Panc1 (cell line): ENCODE results near the gene B9D1. TPM values are rescaled to one million over a fixed set of nuclear protein-coding genes. Genes with fewer than 3 reads are reported as not detected.

Source experiments
- ATAC-seq: fragments of 200-7000 bp; cut with Tn5 transposase; 2 replicates; pipeline ENCODE4 v1.9.1; 2020; ENCODE audit warnings: mild to moderate bottlenecking, moderate library complexity
- BruUV-seq: library from RNA; stranded (reverse); fragments of 400-500 nt; replicated peaks from 2 replicates; lab custom pipeline; 2021; lab: Mats Ljungman, UMichigan
- CTCF ChIA-PET: fragments of 300-600 bp; sonication (Branson Sonifier 250); formaldehyde crosslinking; loops from one replicate; lab custom pipeline; 2022; ENCODE audit warnings: antibody characterized with exemption; lab: Charles Lee
- POLR2A ChIA-PET: fragments of 300-600 bp; sonication (Branson Sonifier 250); formaldehyde crosslinking; loops from one replicate; lab custom pipeline; 2022; ENCODE audit warnings: antibody characterized with exemption; lab: Charles Lee
- DNase-seq: peaks from one replicate; pipeline ENCODE4 v3.0.0-alpha.2; 2010; ENCODE audit warnings: low read depth, low spot score
- H3K27ac ChIP-seq: 2 replicates; pipeline ENCODE4 v1.5.1; 2011; ENCODE audit warnings: mild to moderate bottlenecking, low read length, inconsistent platforms
- H3K27me3 ChIP-seq: fragments of 200-500 bp; sonication (Bioruptor generic); 2 replicates; pipeline ENCODE4 v1.6.0; 2014; ENCODE audit warnings: low read length, inconsistent platforms; ENCODE audit not compliant: control insufficient read depth, insufficient read depth
- H3K36me3 ChIP-seq: fragments of 200-500 bp; sonication (Bioruptor generic); 2 replicates; pipeline ENCODE4 v1.5.1; 2014; ENCODE audit warnings: inconsistent platforms, mild to moderate bottlenecking, low read length, moderate library complexity; ENCODE audit not compliant: control insufficient read depth, insufficient read depth
- H3K4me1 ChIP-seq: 2 replicates; pipeline ENCODE4 v1.5.1; 2011; ENCODE audit warnings: inconsistent platforms, mild to moderate bottlenecking, low read length, moderate library complexity; ENCODE audit not compliant: control insufficient read depth, insufficient read depth
- H3K4me3 ChIP-seq, 2 experiments: 2 replicates each; pipeline ENCODE4 v1.5.1; 2011 to 2012; ENCODE audit warnings: low read depth in 2 of 2, low read length in 2 of 2, mild to moderate bottlenecking in 2 of 2, inconsistent platforms in 1 of 2, moderate library complexity in 1 of 2
- H3K9me3 ChIP-seq: fragments of 200-500 bp; sonication (Bioruptor generic); 2 replicates; pipeline ENCODE4 v1.5.1; 2014; ENCODE audit warnings: low read depth, mild to moderate bottlenecking, inconsistent platforms, low read length, moderate library complexity; ENCODE audit not compliant: control insufficient read depth, insufficient read depth
- CTCF ChIP-seq: fragments of 450-650 bp; IDR thresholded peaks from 2 replicates; pipeline ENCODE4 v1.5.1; 2017; ENCODE audit warnings: mild to moderate bottlenecking
- POLR2AphosphoS5 ChIP-seq: IDR thresholded peaks from 2 replicates; pipeline ENCODE4 v1.6.1; 2012; ENCODE audit warnings: mild to moderate bottlenecking, low read depth, low read length, moderate library complexity
- REST ChIP-seq, 2 experiments: IDR thresholded peaks; 2 replicates each; pipeline ENCODE4 v1.6.1; 2011 to 2012; ENCODE audit warnings: low read depth in 2 of 2, control low read depth in 1 of 2, low read length in 1 of 2, mild to moderate bottlenecking in 1 of 2, moderate library complexity in 1 of 2; ENCODE audit not compliant: insufficient read depth in 1 of 2
- SIN3A ChIP-seq: IDR thresholded peaks from 2 replicates; pipeline ENCODE4 v1.6.1; 2012; ENCODE audit warnings: low read depth, mild to moderate bottlenecking, low read length, moderate library complexity, borderline replicate concordance; ENCODE audit not compliant: insufficient read depth
- TCF7L2 ChIP-seq: IDR thresholded peaks from 2 replicates; pipeline ENCODE4 v1.6.1; 2011; ENCODE audit warnings: mild to moderate bottlenecking, low read depth, low read length, inconsistent platforms
- in situ Hi-C: cut with HindIII; loops from 2 replicates; pipeline ENCODE4 v1.10.0; 2016; ENCODE audit warnings: low sequenced_read_pairs, low pct_unique_long_range_greater_than_20kb
- intact Hi-C: fragments of 100-400 bp; cut with micrococcal nuclease; formaldehyde crosslinking; loops from one replicate; pipeline ENCODE4 v1.10.0; 2022; ENCODE audit not compliant: unreplicated experiment
- total RNA-seq: library from RNA; stranded (reverse); gene quantifications from one replicate; pipeline ENCODE4 v1.2.1, GENCODE V29; 2021; ENCODE audit not compliant: unreplicated experiment

Gene B9D1
- total RNA-seq, 1 experiment from 2014 or later = 19.1 TPM

GRCh38 chr17:19369107-19369778, 6.7 kb upstream of the B9D1 start:
- Histone ChIP-seq H3K9me3 (no peaks in the 10 kb centered on the region), H3K4me3 (no peak overlapping the region), H3K4me1 (no peaks in the 10 kb centered on the region; the same call in 1 of the 2 replicates), H3K36me3 (no peaks in the 10 kb centered on the region), H3K27me3 (no peaks in the 10 kb centered on the region), H3K27ac (no peak overlapping the region)
- DNase-seq (no peak), ATAC-seq (no peak)
- TF ChIP-seq POLR2AphosphoS5 = no peak
- TF ChIP-seq REST (IDR thresholded peaks at IDR 0.05; ENCODE audit: insufficient read depth in 1 of 2, low read depth in 2 of 2, low read length in 1 of 2) = no peak
- TF ChIP-seq TCF7L2 = no peak
- no peak for TF ChIP-seq CTCF
- TF ChIP-seq SIN3A = no peak
- ChIA-PET POLR2A (interaction anchor here (0.6 kb wide), 1 partner anchor 394 kb away, joined by 5 read pairs; no protein-coding TSS in a partner anchor), CTCF (no interaction called here)
- BruUV-seq = no TSS peak
- in situ Hi-C loops (no loop called here), intact Hi-C loops (no loop called here)

GRCh38 chr17:19368229-19368628, 5.7 kb upstream of the B9D1 start:
- intact Hi-C loops = no loop called here
- ChIA-PET POLR2A (no interaction called here), CTCF (no interaction called here)
- Histone ChIP-seq H3K4me1 (peaks cover under 1% of the 10 kb centered on the region; the same call in 1 of the 2 replicates), H3K27ac (no peak overlapping the region), H3K4me3 (no peak overlapping the region), H3K9me3 (no peaks in the 10 kb centered on the region), H3K36me3 (no peaks in the 10 kb centered on the region), H3K27me3 (no peaks in the 10 kb centered on the region)
- in situ Hi-C loops = no loop called here
- no TSS peak for BruUV-seq
- ATAC-seq = no peak
- DNase-seq = no peak
- TF ChIP-seq CTCF (no peak), REST (IDR thresholded peaks at IDR 0.05; ENCODE audit: insufficient read depth in 1 of 2, low read depth in 2 of 2, low read length in 1 of 2) (no peak), TCF7L2 (no peak), SIN3A (no peak), POLR2AphosphoS5 (no peak)
